ACC112 (cell line): ENCODE results near the gene CSF3.

Source experiments
- H2AFZ ChIP-seq: fragments of 200-600 bp; sonication (generic); one replicate; pipeline ENCODE4 v1.6.0; 2017; ENCODE audit warnings: antibody characterized with exemption, low read length; ENCODE audit not compliant: unreplicated experiment
- H3K27ac ChIP-seq: fragments of 200-600 bp; sonication (generic); 2 replicates; pipeline ENCODE4 v1.5.1; 2014; ENCODE audit warnings: low read depth, mild to moderate bottlenecking, antibody characterized with exemption, low read length, moderate library complexity
- H3K27me3 ChIP-seq: fragments of 200-600 bp; sonication (generic); 2 replicates; pipeline ENCODE4 v1.6.1; 2014; ENCODE audit warnings: mild to moderate bottlenecking, antibody characterized with exemption, low read length, moderate library complexity, mixed read lengths; ENCODE audit not compliant: insufficient read depth
- H3K36me3 ChIP-seq: fragments of 200-600 bp; sonication (generic); 2 replicates; pipeline ENCODE4 v1.6.1; 2016; ENCODE audit warnings: mild to moderate bottlenecking, antibody characterized with exemption, low read length, moderate library complexity, mixed read lengths; ENCODE audit not compliant: insufficient read depth
- H3K4me1 ChIP-seq: fragments of 200-600 bp; sonication (generic); one replicate; pipeline ENCODE4 v1.6.1; 2016; ENCODE audit warnings: low read length, mixed read lengths; ENCODE audit not compliant: insufficient read depth, unreplicated experiment, control insufficient read depth
- H3K4me3 ChIP-seq: fragments of 200-600 bp; sonication (generic); 2 replicates; pipeline ENCODE4 v1.5.1; 2014; ENCODE audit warnings: mild to moderate bottlenecking, low read depth, low read length
- H3K79me2 ChIP-seq: fragments of 200-600 bp; sonication (generic); one replicate; pipeline ENCODE4 v1.6.0; 2016; ENCODE audit warnings: low read length; ENCODE audit not compliant: control insufficient read depth, unreplicated experiment, insufficient read depth

Gene CSF3

DNA sequence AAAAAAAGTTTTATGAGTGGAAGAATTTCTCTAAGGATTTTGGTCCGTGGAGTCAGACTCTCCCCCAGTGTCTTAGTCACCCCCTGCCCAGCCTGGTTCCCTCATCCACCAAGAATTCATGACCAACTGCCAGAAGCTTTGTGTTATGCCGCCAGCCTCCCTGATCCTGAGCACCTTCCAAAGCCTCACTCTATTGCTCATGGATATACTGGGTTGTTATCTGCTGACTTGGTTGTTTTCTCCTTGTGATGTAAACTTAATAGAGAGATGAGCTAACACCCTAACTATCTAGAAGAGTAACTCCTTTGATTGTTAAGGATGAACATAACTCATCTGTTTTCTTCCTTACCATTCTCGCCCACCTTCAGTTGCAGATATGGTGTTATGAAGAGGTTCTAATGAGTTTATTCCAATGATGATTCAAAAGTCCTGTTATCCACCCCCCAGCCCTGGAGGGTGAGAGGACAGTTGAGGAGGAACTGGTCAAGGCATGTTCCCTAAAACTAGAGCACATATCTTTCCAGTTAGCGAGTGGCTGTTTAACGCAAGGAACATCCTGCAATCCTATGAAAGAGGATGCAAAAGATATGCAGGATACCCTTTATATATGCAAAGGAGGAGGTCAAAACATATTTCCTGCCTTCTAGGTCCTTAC lies 36.1 kb upstream of the CSF3 start:
- Histone ChIP-seq H3K4me1 (peaks cover 22% of the 10 kb centered on the region), H3K27me3 (no peaks in the 10 kb centered on the region; the same call in 1 of the 2 replicates), H3K27ac (no peak overlapping the region), H3K36me3 (peaks cover 3% of the 10 kb centered on the region; the same call in 1 of the 2 replicates), H3K4me3 (peak overlapping the region; percentile 97; the same call in 1 of the 2 replicates), H3K79me2 (peaks cover 32% of the 10 kb centered on the region), H2AFZ (no peak overlapping the region)

DNA sequence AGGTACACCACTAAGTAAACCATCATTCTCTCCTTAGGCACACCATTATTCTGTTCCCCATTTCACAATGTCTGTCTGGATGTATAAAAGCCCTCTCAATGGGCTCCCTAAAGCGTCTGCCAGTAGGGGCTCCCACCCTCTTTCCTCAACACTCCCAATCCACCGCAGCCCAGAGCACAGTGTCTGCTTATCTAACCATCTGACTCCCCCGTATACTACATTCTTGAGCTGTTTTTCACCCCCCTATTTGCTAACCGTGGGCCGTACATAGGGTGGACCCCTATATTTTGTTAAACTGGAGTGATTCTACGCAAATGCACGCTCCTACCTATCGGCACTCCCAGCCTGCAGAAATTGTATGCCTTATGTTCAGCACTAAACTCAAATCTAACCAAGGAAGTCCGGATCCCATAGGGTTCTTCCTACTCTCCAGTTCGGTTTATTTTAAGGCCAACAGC lies 35.3 kb upstream of the CSF3 start:
- Histone ChIP-seq H3K36me3 (peaks cover 7% of the 10 kb centered on the region; the same call in 1 of the 2 replicates), H3K79me2 (peaks cover 38% of the 10 kb centered on the region), H3K4me1 (peaks cover 22% of the 10 kb centered on the region), H3K27me3 (no peaks in the 10 kb centered on the region; the same call in 1 of the 2 replicates), H3K27ac (no peak overlapping the region), H3K4me3 (peak overlapping the region; percentile 97), H2AFZ (peak overlapping the region; percentile 99)

DNA sequence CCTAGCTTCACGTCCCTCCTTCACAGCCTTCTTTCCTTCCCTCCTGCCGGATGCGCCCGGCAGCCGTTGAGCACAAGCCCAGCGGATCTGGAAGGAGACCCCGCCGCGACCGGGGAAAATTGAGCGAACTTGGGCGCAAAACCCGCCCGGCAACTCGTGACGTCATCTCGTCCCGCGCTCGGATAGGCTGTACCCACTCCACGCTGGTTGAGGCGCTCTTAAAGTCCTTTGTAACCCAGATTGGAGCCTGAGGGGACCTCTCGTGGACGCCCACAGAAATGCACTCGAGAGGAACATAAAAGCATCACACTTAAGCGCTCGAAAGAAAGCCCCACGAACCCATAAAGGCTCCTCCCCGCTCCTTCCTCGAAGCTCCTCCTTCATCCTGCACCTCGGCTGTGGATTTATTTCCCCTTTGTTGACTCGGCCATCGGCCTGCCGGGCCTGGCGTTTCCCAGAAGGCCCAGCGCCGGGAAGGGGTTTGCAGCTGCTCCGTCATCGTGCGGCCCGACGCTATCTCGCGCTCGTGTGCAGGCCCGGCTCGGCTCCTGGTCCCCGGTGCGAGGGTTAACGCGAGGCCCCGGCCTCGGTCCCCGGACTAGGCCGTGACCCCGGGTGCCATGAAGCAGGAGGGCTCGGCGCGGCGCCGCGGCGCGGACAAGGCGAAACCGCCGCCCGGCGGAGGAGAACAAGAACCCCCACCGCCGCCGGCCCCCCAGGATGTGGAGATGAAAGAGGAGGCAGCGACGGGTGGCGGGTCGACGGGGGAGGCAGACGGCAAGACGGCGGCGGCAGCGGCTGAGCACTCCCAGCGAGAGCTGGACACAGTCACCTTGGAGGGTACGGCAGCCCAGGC lies 34.7 kb upstream of the CSF3 start, which contains the start of gene PSMD3:
Gene PSMD3 (plus strand): TSS at position 457 of the 856 bp plus-strand sequence. CDS start 164 bp downstream, at position 621.
- H2AFZ ChIP-seq: peak within 1 kb of the TSS; percentile 99
- peak within 1 kb of the TSS; percentile 97 for H3K4me3 ChIP-seq
- peak within 1 kb of the TSS; percentile 78 for H3K27ac ChIP-seq
- peaks cover 12% of the 10 kb centered on the region; the same call in 1 of the 2 replicates for H3K36me3 ChIP-seq
- peaks cover 22% of the 10 kb centered on the region for H3K4me1 ChIP-seq
- H3K79me2 ChIP-seq: peaks cover 41% of the 10 kb centered on the region
- no peaks in the 10 kb centered on the region; the same call in 1 of the 2 replicates for H3K27me3 ChIP-seq

DNA sequence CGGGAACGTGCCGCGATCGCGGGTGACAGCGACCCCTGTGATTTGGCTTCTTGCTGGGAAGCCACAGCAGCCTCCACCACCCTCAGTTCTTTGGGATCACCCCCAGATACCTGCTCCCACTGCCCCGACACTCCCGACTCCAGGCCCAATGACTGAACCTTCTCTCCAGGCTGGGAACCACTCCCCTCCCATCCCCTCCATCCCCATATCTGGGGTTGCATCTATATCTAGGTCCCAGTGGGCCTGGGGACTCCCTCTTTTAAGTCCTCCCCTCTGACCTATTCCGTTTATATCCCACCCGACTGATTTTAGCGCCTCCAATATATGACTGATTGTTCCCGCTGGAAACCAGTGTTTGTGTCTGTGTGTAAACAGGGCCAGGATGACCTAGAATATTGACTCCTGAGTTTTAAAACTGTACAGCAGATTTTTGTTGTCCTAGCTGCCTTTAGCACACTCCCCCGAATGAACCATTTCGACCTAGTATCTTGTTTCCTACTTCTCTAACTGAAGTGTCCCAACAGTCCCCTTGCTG lies 34.0 kb upstream of the CSF3 start:
- no peaks in the 10 kb centered on the region for H3K27me3 ChIP-seq
- H3K36me3 ChIP-seq: peaks cover 12% of the 10 kb centered on the region; the same call in 1 of the 2 replicates
- peaks cover 41% of the 10 kb centered on the region for H3K79me2 ChIP-seq
- H3K4me3 ChIP-seq: peak overlapping the region; percentile 97
- H2AFZ ChIP-seq: peak overlapping the region; percentile 16
- peak overlapping the region; percentile 78 for H3K27ac ChIP-seq
- peaks cover 22% of the 10 kb centered on the region for H3K4me1 ChIP-seq

DNA sequence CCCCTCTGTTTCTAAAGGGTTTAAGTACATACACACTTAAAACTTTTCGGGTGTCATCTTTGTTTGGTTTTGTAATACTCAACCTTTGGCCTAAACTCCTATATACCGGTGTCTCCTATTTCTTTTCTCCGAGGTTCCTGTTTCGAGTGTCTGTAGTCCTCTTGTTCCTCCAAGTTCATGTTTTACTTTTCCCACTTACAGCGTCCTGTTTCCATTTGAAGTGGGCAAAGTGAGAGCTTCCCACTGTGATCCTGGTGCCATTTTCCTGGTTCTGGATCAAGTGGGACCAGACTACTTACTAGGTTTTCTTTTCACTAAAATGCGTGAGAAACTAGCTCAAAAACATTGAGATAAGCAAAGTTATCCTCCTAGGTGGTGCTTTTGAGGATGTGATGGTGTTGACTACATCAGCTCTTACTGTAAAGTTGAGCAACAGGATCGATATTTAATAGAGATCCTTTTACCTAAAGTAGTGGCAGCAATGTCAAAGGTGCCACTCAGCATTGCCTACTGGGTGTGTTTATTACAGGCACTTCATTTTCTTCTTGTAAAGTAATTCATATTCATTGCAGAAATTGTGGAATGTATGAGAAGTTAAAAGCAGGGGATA lies 33.4 kb upstream of the CSF3 start:
- Histone ChIP-seq H3K79me2 (peaks cover 41% of the 10 kb centered on the region), H3K27ac (peak overlapping the region; percentile 78; the same call in 1 of the 2 replicates), H3K27me3 (no peaks in the 10 kb centered on the region), H2AFZ (no peak overlapping the region), H3K4me1 (peaks cover 22% of the 10 kb centered on the region), H3K36me3 (peaks cover 14% of the 10 kb centered on the region), H3K4me3 (peak overlapping the region; percentile 97)

DNA sequence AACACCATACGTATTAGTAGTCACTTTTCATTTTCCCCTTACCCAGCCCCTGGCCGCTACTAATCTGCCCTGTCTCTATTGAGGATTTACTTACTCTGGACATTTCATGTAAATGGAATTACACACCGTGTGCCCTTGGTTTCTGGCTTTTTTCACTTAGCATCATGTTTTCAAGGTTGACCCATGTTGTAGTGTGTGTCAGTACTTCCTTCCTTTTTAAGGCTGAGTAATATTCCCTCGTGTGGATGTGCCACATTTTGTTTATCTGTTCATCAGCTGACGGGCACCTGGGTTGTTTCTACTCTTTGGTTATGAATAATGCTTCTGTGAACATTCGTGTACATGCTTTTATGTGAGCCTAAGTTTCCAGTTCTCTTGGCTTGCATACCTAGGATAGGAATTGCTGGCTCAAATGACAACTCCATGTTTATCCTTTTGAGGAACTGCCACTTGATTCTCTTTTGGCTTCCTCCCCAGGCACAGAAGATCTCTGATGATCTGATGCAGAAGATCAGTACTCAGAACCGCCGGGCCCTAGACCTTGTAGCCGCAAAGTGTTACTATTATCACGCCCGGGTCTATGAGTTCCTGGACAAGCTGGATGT lies 26.9 kb upstream of the CSF3 start:
- peaks cover 14% of the 10 kb centered on the region for H3K79me2 ChIP-seq
- H3K4me3 ChIP-seq: no peak overlapping the region
- no peaks in the 10 kb centered on the region for H3K4me1 ChIP-seq
- peaks cover 41% of the 10 kb centered on the region for H3K36me3 ChIP-seq
- H3K27me3 ChIP-seq: no peaks in the 10 kb centered on the region
- H2AFZ ChIP-seq: no peak overlapping the region
- no peak overlapping the region for H3K27ac ChIP-seq

DNA sequence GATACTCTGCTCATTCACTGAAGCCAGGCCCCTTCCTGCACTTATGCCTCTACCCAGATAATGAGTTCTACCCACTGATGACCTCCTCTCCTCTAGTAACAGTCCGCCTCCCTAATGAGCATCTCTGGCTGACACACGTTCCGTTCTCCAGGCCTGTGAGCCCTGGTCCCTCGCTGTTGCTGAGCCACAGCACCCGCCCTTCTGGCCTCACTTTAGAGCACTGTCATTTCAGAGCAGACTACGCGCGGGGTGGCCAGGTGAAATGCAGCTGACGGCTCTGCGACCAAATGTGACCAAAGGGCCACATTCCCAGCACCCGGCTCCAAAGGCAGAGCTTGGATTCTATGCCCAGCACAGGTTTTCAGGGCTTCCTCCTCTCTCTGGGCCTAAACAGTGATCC lies 20.8 kb upstream of the CSF3 start:
- no peaks in the 10 kb centered on the region for H3K4me1 ChIP-seq
- no peak overlapping the region for H3K4me3 ChIP-seq
- no peak overlapping the region for H2AFZ ChIP-seq
- H3K36me3 ChIP-seq: peaks cover 23% of the 10 kb centered on the region
- no peaks in the 10 kb centered on the region for H3K79me2 ChIP-seq
- H3K27me3 ChIP-seq: no peaks in the 10 kb centered on the region
- H3K27ac ChIP-seq: no peak overlapping the region

DNA sequence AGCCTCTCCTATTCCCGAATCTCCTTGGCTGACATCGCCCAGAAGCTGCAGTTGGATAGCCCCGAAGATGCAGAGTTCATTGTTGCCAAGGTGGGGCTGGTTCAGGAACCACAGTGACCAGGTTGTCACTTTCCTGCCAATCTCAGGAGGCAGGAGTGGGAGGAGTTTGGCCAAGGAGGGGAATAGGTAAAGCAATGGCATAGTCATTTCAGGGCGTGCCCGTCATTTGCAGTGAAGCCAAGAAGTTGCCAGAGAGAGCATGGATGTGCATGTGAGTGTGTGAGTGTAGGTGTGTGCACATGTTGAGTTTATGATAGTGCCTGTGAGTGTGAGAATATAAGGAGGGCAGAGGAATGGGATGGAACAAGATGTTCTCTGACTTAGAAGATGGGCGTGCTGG lies 19.8 kb upstream of the CSF3 start:
- no peaks in the 10 kb centered on the region for H3K79me2 ChIP-seq
- no peaks in the 10 kb centered on the region for H3K4me1 ChIP-seq
- H3K4me3 ChIP-seq: no peak overlapping the region
- no peak overlapping the region for H3K27ac ChIP-seq
- no peaks in the 10 kb centered on the region for H3K27me3 ChIP-seq
- peaks cover 20% of the 10 kb centered on the region for H3K36me3 ChIP-seq
- no peak overlapping the region for H2AFZ ChIP-seq

DNA sequence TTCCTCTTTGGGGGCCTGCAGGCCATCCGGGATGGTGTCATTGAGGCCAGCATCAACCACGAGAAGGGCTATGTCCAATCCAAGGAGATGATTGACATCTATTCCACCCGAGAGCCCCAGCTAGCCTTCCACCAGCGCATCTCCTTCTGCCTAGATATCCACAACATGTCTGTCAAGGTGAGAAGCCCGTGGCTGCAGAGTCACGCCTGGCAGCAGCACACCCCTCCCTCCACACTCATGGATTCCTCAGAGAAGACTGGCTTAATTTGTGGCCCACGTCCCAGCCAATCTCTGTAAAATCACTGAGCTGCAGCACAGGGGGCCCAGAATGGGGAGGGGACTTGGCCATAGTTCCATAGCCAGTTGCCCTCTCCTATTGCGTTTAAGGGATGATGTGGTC lies 19.1 kb upstream of the CSF3 start:
- no peaks in the 10 kb centered on the region for H3K79me2 ChIP-seq
- H3K36me3 ChIP-seq: peaks cover 14% of the 10 kb centered on the region; the same call in 1 of the 2 replicates
- H3K4me3 ChIP-seq: no peak overlapping the region
- H3K4me1 ChIP-seq: no peaks in the 10 kb centered on the region
- H2AFZ ChIP-seq: no peak overlapping the region
- no peak overlapping the region for H3K27ac ChIP-seq
- no peaks in the 10 kb centered on the region for H3K27me3 ChIP-seq

DNA sequence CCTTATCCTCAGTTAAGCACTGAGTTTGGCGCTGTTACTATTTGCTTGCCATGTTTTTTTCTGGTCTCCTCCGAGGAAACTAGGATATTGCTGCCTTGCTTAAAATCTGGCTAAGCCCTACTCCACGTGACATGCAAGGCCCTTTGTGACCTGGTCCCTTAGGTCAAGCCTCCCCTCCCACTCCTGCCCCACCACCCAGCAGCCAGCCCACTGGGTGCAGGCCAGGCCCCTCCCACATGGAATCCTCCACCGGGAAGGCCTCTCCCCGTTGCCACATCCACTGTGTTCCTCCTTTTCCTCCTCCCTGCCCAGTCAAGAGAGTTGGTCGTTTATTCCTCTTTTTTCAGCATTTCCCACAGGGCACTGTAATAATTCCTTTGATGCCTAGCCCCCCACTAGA lies 18.4 kb upstream of the CSF3 start:
- Histone ChIP-seq H2AFZ (no peak overlapping the region), H3K27ac (no peak overlapping the region), H3K4me3 (no peak overlapping the region), H3K27me3 (no peaks in the 10 kb centered on the region), H3K79me2 (no peaks in the 10 kb centered on the region), H3K36me3 (peaks cover 10% of the 10 kb centered on the region; the same call in 1 of the 2 replicates), H3K4me1 (no peaks in the 10 kb centered on the region)
